ENCODE results near the gene USP6. TPM values are rescaled to one million over a fixed set of nuclear protein-coding genes. Genes with fewer than 3 reads are reported as not detected.
"Not testable (repeated sequence)": the region's sequence is repeated elsewhere in the genome, so short reads cannot be mapped to it uniquely, and the experiment has no call there.

The USP6 gene
- total RNA-seq, 1 experiment from 2014 or later = 0.11 TPM

DNA sequence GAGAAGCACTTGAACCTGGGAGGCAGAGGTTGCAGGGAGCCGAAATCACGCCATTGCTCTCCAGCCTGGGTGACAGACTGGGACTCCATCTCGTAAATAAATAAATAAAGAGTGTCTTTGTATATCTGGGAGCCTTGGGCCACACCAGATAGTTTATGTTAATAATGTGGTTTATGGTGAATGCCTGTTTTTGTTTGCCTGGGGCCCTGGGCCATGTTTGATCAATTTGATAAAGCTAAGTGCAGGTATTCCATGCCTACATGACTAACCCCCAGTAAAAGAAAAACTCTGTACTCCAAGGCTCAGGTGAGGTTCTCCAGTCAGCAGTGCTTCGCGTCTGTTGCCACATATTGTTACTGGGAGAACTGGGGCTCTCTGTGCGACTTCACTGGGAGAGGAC, 103.7 kb downstream of the USP6 start:
- Histone ChIP-seq H3K4me2 (no peak overlapping the region), H3K4me1 (replicated peaks; ENCODE audit: insufficient read depth) (no peaks in the 10 kb centered on the region), H3K27ac (no peak overlapping the region), H3K27me3 (ENCODE audit: insufficient read depth, low read depth) (no peaks in the 10 kb centered on the region), H3K9me3 (ENCODE audit: insufficient read depth, low read depth) (no peaks in the 10 kb centered on the region), H2AFZ (no peak overlapping the region), H3F3A (ENCODE audit: insufficient read depth, low read depth) (peaks cover 5% of the 10 kb centered on the region; the same call in 1 of the 2 replicates), H3K4me3 (no peak overlapping the region), H4K20me1 (ENCODE audit: insufficient read depth) (no peaks in the 10 kb centered on the region), H3K9me2 (ENCODE audit: insufficient read depth) (no peaks in the 10 kb centered on the region), H3K36me3 (ENCODE audit: low read depth) (no peaks in the 10 kb centered on the region), H3K79me2 (ENCODE audit: low read depth) (no peaks in the 10 kb centered on the region)
- ChIA-PET CTCF (no interaction called here), POLR2A (ENCODE audit: unreplicated experiment) (no interaction called here)
- BruUV-seq (replicated peaks) = no TSS peak
- DNase-seq = peak in 1 of 2 experiments; percentile 52
- TF ChIP-seq, protein P1, sequence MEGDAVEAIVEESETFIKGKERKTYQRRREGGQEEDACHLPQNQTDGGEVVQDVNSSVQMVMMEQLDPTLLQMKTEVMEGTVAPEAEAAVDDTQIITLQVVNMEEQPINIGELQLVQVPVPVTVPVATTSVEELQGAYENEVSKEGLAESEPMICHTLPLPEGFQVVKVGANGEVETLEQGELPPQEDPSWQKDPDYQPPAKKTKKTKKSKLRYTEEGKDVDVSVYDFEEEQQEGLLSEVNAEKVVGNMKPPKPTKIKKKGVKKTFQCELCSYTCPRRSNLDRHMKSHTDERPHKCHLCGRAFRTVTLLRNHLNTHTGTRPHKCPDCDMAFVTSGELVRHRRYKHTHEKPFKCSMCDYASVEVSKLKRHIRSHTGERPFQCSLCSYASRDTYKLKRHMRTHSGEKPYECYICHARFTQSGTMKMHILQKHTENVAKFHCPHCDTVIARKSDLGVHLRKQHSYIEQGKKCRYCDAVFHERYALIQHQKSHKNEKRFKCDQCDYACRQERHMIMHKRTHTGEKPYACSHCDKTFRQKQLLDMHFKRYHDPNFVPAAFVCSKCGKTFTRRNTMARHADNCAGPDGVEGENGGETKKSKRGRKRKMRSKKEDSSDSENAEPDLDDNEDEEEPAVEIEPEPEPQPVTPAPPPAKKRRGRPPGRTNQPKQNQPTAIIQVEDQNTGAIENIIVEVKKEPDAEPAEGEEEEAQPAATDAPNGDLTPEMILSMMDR (conservative IDR thresholded peaks at IDR 0.05) = no peak
- TF ChIP-seq EZH2 (IDR thresholded peaks at IDR 0.05; ENCODE audit: low read depth) = no peak
- intact Hi-C loops (cut with micrococcal nuclease; ENCODE audit: unreplicated experiment) = no loop called here

DNA sequence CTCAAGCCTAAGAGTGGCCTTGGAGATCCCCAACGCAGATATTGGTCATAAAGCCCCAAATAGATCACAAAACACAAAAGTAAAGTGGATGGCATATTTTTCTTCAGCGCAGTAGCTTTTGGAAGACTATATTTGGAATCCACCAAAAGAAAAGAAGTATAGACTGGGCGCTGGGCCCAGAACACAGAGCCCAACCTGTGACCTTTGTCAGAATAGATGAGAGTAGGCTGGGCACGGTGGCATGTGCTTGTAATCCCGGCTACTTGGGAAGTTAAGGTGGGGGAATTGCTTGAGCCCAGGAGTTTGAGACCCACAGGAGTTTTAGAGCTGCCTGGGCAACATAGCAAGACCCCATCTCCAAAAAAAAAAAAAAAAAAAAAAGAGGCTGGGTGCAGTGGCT, 104.2 kb downstream of the USP6 start:
- H3K4me1 ChIP-seq (replicated peaks; ENCODE audit: insufficient read depth) = no peaks in the 10 kb centered on the region
- H3F3A ChIP-seq (ENCODE audit: insufficient read depth, low read depth) = peaks cover 5% of the 10 kb centered on the region; the same call in 1 of the 2 replicates
- no peaks in the 10 kb centered on the region for H3K9me3 ChIP-seq (ENCODE audit: insufficient read depth, low read depth)
- H3K4me2 ChIP-seq = no peak overlapping the region
- no peaks in the 10 kb centered on the region for H3K36me3 ChIP-seq (ENCODE audit: low read depth)
- POLR2A ChIA-PET (ENCODE audit: unreplicated experiment) = no interaction called here
- H2AFZ ChIP-seq = no peak overlapping the region
- H3K4me3 ChIP-seq = no peak overlapping the region
- no peaks in the 10 kb centered on the region for H3K9me2 ChIP-seq (ENCODE audit: insufficient read depth)
- no peaks in the 10 kb centered on the region for H3K27me3 ChIP-seq (ENCODE audit: insufficient read depth, low read depth)
- no peaks in the 10 kb centered on the region for H3K79me2 ChIP-seq (ENCODE audit: low read depth)
- H4K20me1 ChIP-seq (ENCODE audit: insufficient read depth) = no peaks in the 10 kb centered on the region
- intact Hi-C loops (cut with micrococcal nuclease; ENCODE audit: unreplicated experiment) = no loop called here
- CTCF ChIA-PET = no interaction called here
- no peak for DNase-seq
- BruUV-seq (replicated peaks) = no TSS peak
- TF ChIP-seq EZH2 (IDR thresholded peaks at IDR 0.05; ENCODE audit: low read depth) = no peak
- TF ChIP-seq, protein P1 (conservative IDR thresholded peaks at IDR 0.05) = no peak
- H3K27ac ChIP-seq = no peak overlapping the region

DNA sequence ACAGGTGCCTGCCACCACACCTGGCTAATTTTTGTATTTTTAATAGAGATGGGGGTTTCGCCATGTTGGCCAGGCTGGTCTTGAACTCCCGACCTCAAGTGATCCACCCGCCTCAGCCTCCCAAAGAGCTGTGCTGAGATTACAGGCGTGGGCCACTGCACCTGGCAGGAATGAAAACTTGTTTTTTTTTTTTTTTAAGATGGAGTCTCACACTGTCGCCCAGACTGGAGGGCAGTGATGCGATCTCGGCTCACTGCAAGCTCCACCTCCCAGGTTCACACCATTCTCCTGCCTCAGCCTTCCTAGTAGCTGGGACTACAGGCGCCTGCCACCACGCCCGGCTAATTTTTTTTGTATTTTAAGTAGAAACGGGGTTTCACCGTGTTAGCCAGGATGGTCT, 106.1 kb downstream of the USP6 start:
- H3K27me3 ChIP-seq (ENCODE audit: insufficient read depth, low read depth); H3K4me1 ChIP-seq (replicated peaks; ENCODE audit: insufficient read depth); CTCF ChIA-PET; BruUV-seq (replicated peaks); H3F3A ChIP-seq (ENCODE audit: insufficient read depth, low read depth); H3K4me3 ChIP-seq; H3K79me2 ChIP-seq (ENCODE audit: low read depth); H3K27ac ChIP-seq; H3K4me2 ChIP-seq; POLR2A ChIA-PET (ENCODE audit: unreplicated experiment); H2AFZ ChIP-seq; H3K36me3 ChIP-seq (ENCODE audit: low read depth); intact Hi-C loops (cut with micrococcal nuclease; ENCODE audit: unreplicated experiment); H3K9me2 ChIP-seq (ENCODE audit: insufficient read depth); H3K9me3 ChIP-seq (ENCODE audit: insufficient read depth, low read depth); DNase-seq; H4K20me1 ChIP-seq (ENCODE audit: insufficient read depth): not testable (repeated sequence)

Other genes with a start within 250 kb of the USP6 start
- 2.6 and 3.1 TPM in 2 replicates for gene C17orf107, start 216.5 kb upstream of the USP6 start, total RNA-seq (2021)
- 0.23 and 0.24 TPM in 2 replicates for gene CHRNE, start 212.9 kb upstream of the USP6 start, total RNA-seq (2021)
- not detected in 2 replicates for gene GP1BA, start 183.8 kb upstream of the USP6 start, total RNA-seq (2021)
- gene SLC25A11, start 176.0 kb upstream of the USP6 start, total RNA-seq (2021) = 50.7 and 56.2 TPM in 2 replicates
- 122 and 135 TPM in 2 replicates for gene RNF167, start 175.8 kb upstream of the USP6 start, total RNA-seq (2021)
- 1,101 and 1,459 TPM in 2 replicates for gene PFN1, start 167.5 kb upstream of the USP6 start, total RNA-seq (2021)
- gene ENO3, start 164.9 kb upstream of the USP6 start, total RNA-seq (2021) = 29.0 and 37.2 TPM in 2 replicates
- gene SPAG7, start 148.2 kb upstream of the USP6 start, total RNA-seq (2021) = 40.3 and 40.4 TPM in 2 replicates
- gene CAMTA2, start 128.4 kb upstream of the USP6 start, total RNA-seq (2021) = 49.2 and 51.1 TPM in 2 replicates
- 2.9 and 3.7 TPM in 2 replicates for gene INCA1, start 118.5 kb upstream of the USP6 start, total RNA-seq (2021)
- gene KIF1C, start 118.1 kb upstream of the USP6 start, total RNA-seq (2021) = 215 and 217 TPM in 2 replicates
- gene SLC52A1, start 80.6 kb upstream of the USP6 start, total RNA-seq (2021) = 0.28 and 0.48 TPM in 2 replicates
- 2.3 and 4.5 TPM in 2 replicates for gene ZFP3, start 37.6 kb upstream of the USP6 start, total RNA-seq (2021)
- gene ZNF232, start 4.2 kb upstream of the USP6 start, total RNA-seq (2021) = 10.3 TPM in 2 replicates
- gene ZNF594, start 75.8 kb downstream of the USP6 start, total RNA-seq (2021) = 14.0 and 18.4 TPM in 2 replicates
- not detected in 2 replicates for gene SCIMP, start 118.8 kb downstream of the USP6 start, total RNA-seq (2021)
- gene RABEP1, start 166.3 kb downstream of the USP6 start, total RNA-seq (2021) = 41.9 and 53.0 TPM in 2 replicates